Measurements from ENCODE around the gene LRFN3.

- TF ChIP-seq ZNF10 (CRISPR knock-in tag; IDR thresholded peaks at IDR 0.05; ENCODE audit: borderline replicate concordance, low read depth) = no peak
- no peak for TF ChIP-seq EP300 (IDR thresholded peaks at IDR 0.05; ENCODE audit: low read depth in 2 of 2, low read length in 2 of 2)
- TF ChIP-seq EP300 (CRISPR knock-in tag; IDR thresholded peaks at IDR 0.05; ENCODE audit: borderline replicate concordance) = no peak
- TF ChIP-seq MTA3 (CRISPR knock-in tag; IDR thresholded peaks at IDR 0.05) = no peak
- TF ChIP-seq PLSCR1 (CRISPR knock-in tag; IDR thresholded peaks at IDR 0.05; ENCODE audit: borderline replicate concordance) = no peak
Observed at GRCh38 chr19:35955881-35956634, 19.9 kb downstream of the LRFN3 start.

Measured in HepG2 (cell line).